ENCODE results near the gene ZNRF1. TPM values are rescaled to one million over a fixed set of nuclear protein-coding genes. Genes with fewer than 3 reads are reported as not detected.

ZNRF1 gene
- total and polyA plus RNA-seq, 2 of the 13 experiments (the other 11 are each of a cell fraction or from before 2014, with no cell fraction given), result 43.9 to 58.7 TPM

DNA sequence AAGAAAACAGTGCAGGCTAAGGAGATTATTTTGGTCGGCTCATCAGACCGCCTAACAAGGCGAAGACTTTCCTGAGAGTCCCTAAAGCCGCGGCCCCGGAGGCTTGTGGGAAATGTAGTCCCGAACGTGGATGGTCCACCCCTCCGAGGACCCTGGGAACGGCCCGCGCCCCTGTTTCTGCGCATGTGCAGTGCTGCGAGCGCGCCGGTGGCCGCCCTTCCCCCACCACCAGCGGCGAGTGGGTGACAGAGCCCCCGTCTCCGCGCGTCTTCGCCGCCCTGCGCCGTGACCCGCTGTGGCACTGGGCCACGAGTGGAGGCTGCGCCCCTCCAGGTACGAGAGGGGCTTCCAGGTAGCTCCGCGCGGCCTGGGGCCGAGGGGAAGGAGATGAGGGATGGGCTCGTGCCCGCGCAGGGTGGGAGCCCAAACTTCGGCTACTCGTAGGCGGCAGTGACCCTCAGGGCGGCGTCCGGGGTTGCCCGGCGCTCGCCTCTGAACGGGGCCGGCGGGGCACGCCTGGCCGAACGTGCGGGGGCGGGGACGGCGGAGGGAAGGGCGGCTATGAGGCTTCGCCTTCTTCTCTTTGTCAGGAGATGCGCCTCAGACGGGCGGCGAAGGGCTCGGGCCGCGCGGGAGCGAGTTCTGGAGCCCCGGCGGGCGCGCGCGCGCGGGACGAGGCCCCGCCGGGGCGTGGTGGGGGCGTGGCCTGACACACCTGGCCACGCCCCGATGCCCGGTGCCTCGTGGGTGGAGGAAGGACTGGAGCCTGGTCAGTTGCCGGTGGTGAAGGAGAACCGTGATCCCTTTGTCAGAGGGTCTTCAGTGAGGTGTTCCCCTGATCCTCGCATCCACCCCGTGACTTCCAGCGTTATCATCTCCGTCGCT lies 149.7 kb downstream of the ZNRF1 start, which contains the start of gene ZFP1 (continued):
- TF ChIP-seq, protein P1, sequence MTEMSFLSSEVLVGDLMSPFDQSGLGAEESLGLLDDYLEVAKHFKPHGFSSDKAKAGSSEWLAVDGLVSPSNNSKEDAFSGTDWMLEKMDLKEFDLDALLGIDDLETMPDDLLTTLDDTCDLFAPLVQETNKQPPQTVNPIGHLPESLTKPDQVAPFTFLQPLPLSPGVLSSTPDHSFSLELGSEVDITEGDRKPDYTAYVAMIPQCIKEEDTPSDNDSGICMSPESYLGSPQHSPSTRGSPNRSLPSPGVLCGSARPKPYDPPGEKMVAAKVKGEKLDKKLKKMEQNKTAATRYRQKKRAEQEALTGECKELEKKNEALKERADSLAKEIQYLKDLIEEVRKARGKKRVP (CRISPR knock-in tag; IDR thresholded peaks at IDR 0.05), result no peak
- TF ChIP-seq, protein P2, sequence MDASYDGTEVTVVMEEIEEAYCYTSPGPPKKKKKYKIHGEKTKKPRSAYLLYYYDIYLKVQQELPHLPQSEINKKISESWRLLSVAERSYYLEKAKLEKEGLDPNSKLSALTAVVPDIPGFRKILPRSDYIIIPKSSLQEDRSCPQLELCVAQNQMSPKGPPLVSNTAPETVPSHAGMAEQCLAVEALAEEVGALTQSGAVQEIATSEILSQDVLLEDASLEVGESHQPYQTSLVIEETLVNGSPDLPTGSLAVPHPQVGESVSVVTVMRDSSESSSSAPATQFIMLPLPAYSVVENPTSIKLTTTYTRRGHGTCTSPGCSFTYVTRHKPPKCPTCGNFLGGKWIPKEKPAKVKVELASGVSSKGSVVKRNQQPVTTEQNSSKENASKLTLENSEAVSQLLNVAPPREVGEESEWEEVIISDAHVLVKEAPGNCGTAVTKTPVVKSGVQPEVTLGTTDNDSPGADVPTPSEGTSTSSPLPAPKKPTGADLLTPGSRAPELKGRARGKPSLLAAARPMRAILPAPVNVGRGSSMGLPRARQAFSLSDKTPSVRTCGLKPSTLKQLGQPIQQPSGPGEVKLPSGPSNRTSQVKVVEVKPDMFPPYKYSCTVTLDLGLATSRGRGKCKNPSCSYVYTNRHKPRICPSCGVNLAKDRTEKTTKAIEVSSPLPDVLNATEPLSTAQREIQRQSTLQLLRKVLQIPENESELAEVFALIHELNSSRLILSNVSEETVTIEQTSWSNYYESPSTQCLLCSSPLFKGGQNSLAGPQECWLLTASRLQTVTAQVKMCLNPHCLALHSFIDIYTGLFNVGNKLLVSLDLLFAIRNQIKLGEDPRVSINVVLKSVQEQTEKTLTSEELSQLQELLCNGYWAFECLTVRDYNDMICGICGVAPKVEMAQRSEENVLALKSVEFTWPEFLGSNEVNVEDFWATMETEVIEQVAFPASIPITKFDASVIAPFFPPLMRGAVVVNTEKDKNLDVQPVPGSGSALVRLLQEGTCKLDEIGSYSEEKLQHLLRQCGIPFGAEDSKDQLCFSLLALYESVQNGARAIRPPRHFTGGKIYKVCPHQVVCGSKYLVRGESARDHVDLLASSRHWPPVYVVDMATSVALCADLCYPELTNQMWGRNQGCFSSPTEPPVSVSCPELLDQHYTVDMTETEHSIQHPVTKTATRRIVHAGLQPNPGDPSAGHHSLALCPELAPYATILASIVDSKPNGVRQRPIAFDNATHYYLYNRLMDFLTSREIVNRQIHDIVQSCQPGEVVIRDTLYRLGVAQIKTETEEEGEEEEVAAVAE (CRISPR knock-in tag; IDR thresholded peaks at IDR 0.05; ENCODE audit: borderline replicate concordance), result peak; percentile 91
- no peak for TF ChIP-seq CBX1 (IDR thresholded peaks at IDR 0.05; ENCODE audit: low read depth)
- TF ChIP-seq U2AF2 (IDR thresholded peaks at IDR 0.05; ENCODE audit: low read depth, low read length), result no peak
- 0 out of 2 replicates have a peak, but pooled peaks have one; percentile 76 for TF ChIP-seq MTF1 (CRISPR knock-in tag; IDR thresholded peaks at IDR 0.05)
- TF ChIP-seq YEATS2 (CRISPR knock-in tag; IDR thresholded peaks at IDR 0.05; ENCODE audit: borderline replicate concordance), result peak; percentile 61; the same call in 1 of the 2 replicates
- no peak for TF ChIP-seq ZIK1 (CRISPR knock-in tag; IDR thresholded peaks at IDR 0.05; ENCODE audit: borderline replicate concordance, low read depth)
- no peak; the same call in 1 of the 2 replicates for TF ChIP-seq RBAK (CRISPR knock-in tag; IDR thresholded peaks at IDR 0.05)
- peak; percentile 53; the same call in 1 of the 2 replicates for TF ChIP-seq TMF1 (CRISPR knock-in tag; IDR thresholded peaks at IDR 0.05; ENCODE audit: low read depth)
- 0 out of 2 replicates have a peak, but pooled peaks have one; percentile 69 for TF ChIP-seq HOXD1 (CRISPR knock-in tag; IDR thresholded peaks at IDR 0.05)
- peak; percentile 86 for TF ChIP-seq TOPORS (CRISPR knock-in tag; IDR thresholded peaks at IDR 0.05)
- TF ChIP-seq JUN (CRISPR knock-in tag; IDR thresholded peaks at IDR 0.05), result 0 out of 2 replicates have a peak, but pooled peaks have one; percentile 21
- TF ChIP-seq ZSCAN25 (CRISPR knock-in tag; IDR thresholded peaks at IDR 0.05), result peak; percentile 65; the same call in 1 of the 2 replicates
- no peak for TF ChIP-seq SMARCC2 (IDR thresholded peaks at IDR 0.05)
- TF ChIP-seq MTF2 (CRISPR knock-in tag; IDR thresholded peaks at IDR 0.05; ENCODE audit: borderline replicate concordance), result no peak
- TF ChIP-seq TBP (CRISPR knock-in tag; IDR thresholded peaks at IDR 0.05), result no peak
- TF ChIP-seq SMYD3 (CRISPR knock-in tag; IDR thresholded peaks at IDR 0.05), result peak; percentile 64; the same call in 1 of the 2 replicates
- peak; percentile 84; the same call in 1 of the 2 replicates for TF ChIP-seq RELA (CRISPR knock-in tag; IDR thresholded peaks at IDR 0.05)
- TF ChIP-seq SOX13 (IDR thresholded peaks at IDR 0.05), result no peak
- peak; percentile 29 to 31; a peak in 1 of 4 replicates for TF ChIP-seq SOX13 (CRISPR knock-in tag; conservative IDR thresholded peaks at IDR 0.05 in 1 of 2, IDR thresholded peaks at IDR 0.05 in 1 of 2)
- TF ChIP-seq ZFP36L1 (CRISPR knock-in tag; IDR thresholded peaks at IDR 0.05), result no peak
- TF ChIP-seq MIER3 (CRISPR knock-in tag; IDR thresholded peaks at IDR 0.05; ENCODE audit: borderline replicate concordance), result peak; percentile 86; the same call in 1 of the 2 replicates
- TF ChIP-seq, protein P3, sequence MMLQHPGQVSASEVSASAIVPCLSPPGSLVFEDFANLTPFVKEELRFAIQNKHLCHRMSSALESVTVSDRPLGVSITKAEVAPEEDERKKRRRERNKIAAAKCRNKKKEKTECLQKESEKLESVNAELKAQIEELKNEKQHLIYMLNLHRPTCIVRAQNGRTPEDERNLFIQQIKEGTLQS (CRISPR knock-in tag; IDR thresholded peaks at IDR 0.05), result peak; percentile 49; the same call in 1 of the 2 replicates

Measured in HepG2 (cell line).